Prostate gland (tissue), 2 donors: ENCODE data around the gene SPEF1. TPM values are rescaled to one million over a fixed set of nuclear protein-coding genes. Genes with fewer than 3 reads are reported as not detected.

Source experiments
- DNase-seq: peaks from one replicate; pipeline ENCODE4 v3.0.0-alpha.2; 2019; ENCODE audit warnings: low spot score
- H3K27ac ChIP-seq, 2 donors: fragments of 200-600 bp; sonication (generic); 2 replicates each; pipeline ENCODE4 v1.5.1; 2017 to 2019
- H3K27me3 ChIP-seq: fragments of 200-600 bp; sonication (generic); replicated peaks from 2 replicates; pipeline ENCODE4 v1.5.1; 2019; ENCODE audit not compliant: insufficient read depth
- H3K36me3 ChIP-seq, 2 donors: fragments of 200-600 bp; sonication (generic); 1 replicate in 1 of 2; 2 replicates in 1 of 2; pipeline versions ENCODE4 v1.5.1 to v1.8.1; 2017 to 2019
- H3K4me1 ChIP-seq: fragments of 200-600 bp; sonication (generic); replicated peaks from 2 replicates; pipeline ENCODE4 v1.5.1; 2019
- H3K4me3 ChIP-seq, 2 donors: fragments of 200-600 bp; sonication (generic); 2 replicates each; pipeline ENCODE4 v1.5.1; 2017 to 2019
- H3K9me3 ChIP-seq: fragments of 200-600 bp; sonication (generic); 2 replicates; pipeline ENCODE4 v1.5.1; 2017
- POLR2A ChIP-seq: fragments of 450-650 bp; IDR thresholded peaks from one replicate; pipeline ENCODE4 v1.6.1; 2016; ENCODE audit warnings: antibody characterized with exemption, mild to moderate bottlenecking
- POLR2AphosphoS5 ChIP-seq: sonication (generic); formaldehyde crosslinking; IDR thresholded peaks from one replicate; pipeline ENCODE4 v1.6.1; 2017; ENCODE audit warnings: antibody characterized with exemption
- WGBS: methylation state at CpG from one replicate; pipeline ENCODE4 v1.1.5; 2018; 5-methylcytosine and 5-hydroxymethylcytosine counted together
- intact Hi-C: fragments of 100-400 bp; cut with DNase I; formaldehyde crosslinking; loops from one replicate; pipeline ENCODE4 v1.14.2; 2022
- total RNA-seq, 2 donors: library from RNA; depleted of rRNA; stranded (reverse); fragments of >200 nt; gene quantifications; one replicate each; pipeline ENCODE4 v1.1.0, GENCODE V29; 2016
- TF ChIP-seq, protein P1 (sequence below), 4 experiments: fragments of 200-600 bp in 2 of 4; fragments of 450-650 bp in 2 of 4; sonication (generic) in 2 of 4; IDR thresholded peaks; 1 replicate in 3 of 4; 2 replicates in 1 of 4; pipeline ENCODE4 v1.5.1; 2016 to 2019; ENCODE audit warnings: antibody characterized with exemption in 4 of 4, mild to moderate bottlenecking in 2 of 4, moderate library complexity in 2 of 4

The SPEF1 gene
- total RNA-seq, 2 donors from 2014 or later, result 1.6 TPM; not detected in 1

DNA sequence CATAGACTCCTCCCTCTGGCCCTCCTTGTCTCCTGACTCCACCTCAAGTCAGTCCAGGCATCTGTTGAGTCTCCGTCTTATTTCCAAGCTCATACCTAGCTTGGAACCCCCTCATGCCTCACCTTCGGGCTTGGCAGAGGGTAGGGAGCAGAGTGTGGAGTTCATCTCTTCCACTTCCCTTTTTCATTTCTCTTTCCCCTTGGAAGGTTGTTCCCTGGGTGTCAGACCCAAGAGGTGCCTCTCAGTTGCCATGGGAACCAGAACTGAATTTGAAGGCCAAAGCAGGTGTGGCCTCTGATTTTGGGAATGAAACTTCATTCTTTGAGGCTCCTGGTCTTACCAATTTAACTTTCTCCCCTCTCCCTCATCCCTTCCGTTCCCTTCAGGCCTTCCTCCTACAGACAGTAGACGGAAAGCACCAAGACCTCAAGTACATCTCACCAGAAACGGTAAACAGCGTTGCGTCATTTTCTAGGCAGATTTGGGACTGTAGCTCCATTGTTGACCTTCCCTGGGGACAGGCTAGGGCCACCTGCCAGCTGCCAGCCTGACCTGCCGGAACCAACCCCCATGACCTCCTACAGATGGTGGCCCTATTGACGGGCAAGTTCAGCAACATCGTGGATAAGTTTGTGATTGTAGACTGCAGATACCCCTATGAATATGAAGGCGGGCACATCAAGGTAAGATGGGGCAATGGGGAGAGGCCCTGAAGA lies 21.4 kb upstream of the SPEF1 start:
- Histone ChIP-seq H3K9me3 (no peaks in the 10 kb centered on the region), H3K27ac (no peak overlapping the region), H3K36me3 (no peaks in the 10 kb centered on the region), H3K27me3 (no peaks in the 10 kb centered on the region), H3K4me3 (no peak overlapping the region), H3K4me1 (peaks cover 5% of the 10 kb centered on the region)
- DNase-seq, result no peak
- TF ChIP-seq, protein P1, sequence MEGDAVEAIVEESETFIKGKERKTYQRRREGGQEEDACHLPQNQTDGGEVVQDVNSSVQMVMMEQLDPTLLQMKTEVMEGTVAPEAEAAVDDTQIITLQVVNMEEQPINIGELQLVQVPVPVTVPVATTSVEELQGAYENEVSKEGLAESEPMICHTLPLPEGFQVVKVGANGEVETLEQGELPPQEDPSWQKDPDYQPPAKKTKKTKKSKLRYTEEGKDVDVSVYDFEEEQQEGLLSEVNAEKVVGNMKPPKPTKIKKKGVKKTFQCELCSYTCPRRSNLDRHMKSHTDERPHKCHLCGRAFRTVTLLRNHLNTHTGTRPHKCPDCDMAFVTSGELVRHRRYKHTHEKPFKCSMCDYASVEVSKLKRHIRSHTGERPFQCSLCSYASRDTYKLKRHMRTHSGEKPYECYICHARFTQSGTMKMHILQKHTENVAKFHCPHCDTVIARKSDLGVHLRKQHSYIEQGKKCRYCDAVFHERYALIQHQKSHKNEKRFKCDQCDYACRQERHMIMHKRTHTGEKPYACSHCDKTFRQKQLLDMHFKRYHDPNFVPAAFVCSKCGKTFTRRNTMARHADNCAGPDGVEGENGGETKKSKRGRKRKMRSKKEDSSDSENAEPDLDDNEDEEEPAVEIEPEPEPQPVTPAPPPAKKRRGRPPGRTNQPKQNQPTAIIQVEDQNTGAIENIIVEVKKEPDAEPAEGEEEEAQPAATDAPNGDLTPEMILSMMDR (IDR thresholded peaks at IDR 0.05), result no peak
- TF ChIP-seq POLR2AphosphoS5 (no peak), POLR2A (no peak)
- intact Hi-C loops, result no loop called here
- 95% methylated on average over 11 of the region's 11 CpGs for WGBS

DNA sequence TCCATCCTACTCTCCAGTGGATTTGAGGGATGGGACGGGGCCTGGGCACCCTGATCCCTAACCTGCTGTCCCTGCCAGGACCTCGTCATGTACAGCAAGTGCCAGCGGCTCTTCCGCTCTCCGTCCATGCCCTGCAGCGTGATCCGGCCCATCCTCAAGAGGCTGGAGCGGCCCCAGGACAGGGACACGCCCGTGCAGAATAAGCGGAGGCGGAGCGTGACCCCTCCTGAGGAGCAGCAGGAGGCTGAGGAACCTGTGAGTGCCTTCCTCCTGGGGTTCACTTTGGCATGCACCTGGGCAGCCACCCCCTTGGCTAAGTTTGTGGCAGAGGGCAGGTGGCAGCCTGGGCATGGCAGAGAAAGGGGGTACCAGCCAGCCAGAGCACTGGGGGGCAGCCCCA lies 20.6 kb upstream of the SPEF1 start:
- peaks cover under 1% of the 10 kb centered on the region for H3K4me1 ChIP-seq
- TF ChIP-seq, protein P1 (IDR thresholded peaks at IDR 0.05), result no peak
- TF ChIP-seq POLR2AphosphoS5 (no peak), POLR2A (no peak)
- H3K9me3 ChIP-seq, result no peaks in the 10 kb centered on the region
- intact Hi-C loops, result no loop called here
- no peak for DNase-seq
- no peaks in the 10 kb centered on the region for H3K27me3 ChIP-seq
- 94% methylated on average over 13 of the region's 13 CpGs for WGBS
- no peak overlapping the region for H3K27ac ChIP-seq
- H3K4me3 ChIP-seq, result no peak overlapping the region
- no peaks in the 10 kb centered on the region for H3K36me3 ChIP-seq

DNA sequence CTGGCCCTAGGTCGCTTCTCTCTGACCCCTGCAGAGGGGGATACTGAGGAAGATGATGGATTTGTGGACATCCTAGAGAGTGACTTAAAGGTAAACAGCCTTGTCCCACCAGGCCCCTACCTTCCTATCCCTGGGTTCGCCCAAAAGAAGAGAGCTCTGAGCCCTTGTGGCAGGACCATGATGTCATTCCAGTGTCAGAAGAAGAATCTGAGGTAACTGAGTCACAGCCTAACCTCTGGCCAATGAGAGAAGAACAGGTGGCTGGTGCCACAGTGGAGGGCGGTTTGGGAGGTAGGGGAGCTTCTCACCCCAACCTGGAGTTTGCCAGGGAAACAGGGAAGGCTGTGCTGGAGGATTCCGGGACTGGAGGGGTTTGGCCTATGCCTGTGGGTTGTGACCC lies 20.1 kb upstream of the SPEF1 start:
- Histone ChIP-seq H3K36me3 (no peaks in the 10 kb centered on the region), H3K9me3 (no peaks in the 10 kb centered on the region), H3K4me1 (no peaks in the 10 kb centered on the region), H3K27me3 (no peaks in the 10 kb centered on the region), H3K4me3 (no peak overlapping the region), H3K27ac (no peak overlapping the region)
- no peak for DNase-seq
- WGBS, result 91% methylated on average over 4 of the region's 4 CpGs
- no peak for TF ChIP-seq POLR2AphosphoS5
- no peak for TF ChIP-seq POLR2A
- TF ChIP-seq, protein P1 (IDR thresholded peaks at IDR 0.05), result no peak
- intact Hi-C loops, result no loop called here

DNA sequence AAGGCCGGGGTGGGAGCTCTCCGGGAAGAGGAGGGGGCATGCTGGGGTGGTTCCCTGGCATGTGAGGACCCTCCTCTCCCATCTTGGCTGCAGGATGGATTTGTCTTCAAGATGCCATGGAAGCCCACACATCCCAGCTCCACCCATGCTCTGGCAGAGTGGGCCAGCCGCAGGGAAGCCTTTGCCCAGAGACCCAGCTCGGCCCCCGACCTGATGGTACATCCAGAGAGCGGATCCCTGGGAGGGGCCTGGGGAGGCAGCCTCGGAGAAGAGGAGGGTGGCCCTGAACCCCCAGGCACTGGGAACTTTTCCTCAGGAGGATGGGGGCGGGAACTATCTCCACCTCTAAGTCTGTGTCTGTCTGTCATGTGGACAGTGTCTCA lies 19.6 kb upstream of the SPEF1 start:
- intact Hi-C loops, result no loop called here
- no peaks in the 10 kb centered on the region for H3K9me3 ChIP-seq
- 90% methylated on average over 8 of the region's 8 CpGs for WGBS

More for the DNA sequence above, 19.6 kb upstream of the SPEF1 start:
- Histone ChIP-seq H3K36me3 (no peaks in the 10 kb centered on the region), H3K27ac (no peak overlapping the region), H3K4me1 (no peaks in the 10 kb centered on the region), H3K4me3 (no peak overlapping the region), H3K27me3 (no peaks in the 10 kb centered on the region)
- TF ChIP-seq POLR2AphosphoS5, result no peak
- TF ChIP-seq POLR2A, result no peak
- TF ChIP-seq, protein P1 (IDR thresholded peaks at IDR 0.05), result no peak
- no peak for DNase-seq
